ENCODE data around the gene CDK5RAP3.
"Not testable (repeated sequence)": the region's sequence is repeated elsewhere in the genome, so short reads cannot be mapped to it uniquely, and the experiment has no call there.

Gene CDK5RAP3

GRCh38 chr17:47992216-47992615 is 21.3 kb downstream of the CDK5RAP3 start:
- Histone ChIP-seq H3K4me3 (no peak overlapping the region), H3K27ac (no peak overlapping the region)

GRCh38 chr17:47993031-47993564 is 22.2 kb downstream of the CDK5RAP3 start:
- no peak overlapping the region for H3K4me3 ChIP-seq
- H3K27ac ChIP-seq = no peak overlapping the region

GRCh38 chr17:47993964-47994363 is 23.1 kb downstream of the CDK5RAP3 start:
- Histone ChIP-seq H3K27ac (no peak overlapping the region), H3K4me3 (no peak overlapping the region)

- H3K4me3 ChIP-seq = no peak overlapping the region
- H3K27ac ChIP-seq = no peak overlapping the region
Measured at GRCh38 chr17:47994724-47995123, 23.8 kb downstream of the CDK5RAP3 start.

DNA sequence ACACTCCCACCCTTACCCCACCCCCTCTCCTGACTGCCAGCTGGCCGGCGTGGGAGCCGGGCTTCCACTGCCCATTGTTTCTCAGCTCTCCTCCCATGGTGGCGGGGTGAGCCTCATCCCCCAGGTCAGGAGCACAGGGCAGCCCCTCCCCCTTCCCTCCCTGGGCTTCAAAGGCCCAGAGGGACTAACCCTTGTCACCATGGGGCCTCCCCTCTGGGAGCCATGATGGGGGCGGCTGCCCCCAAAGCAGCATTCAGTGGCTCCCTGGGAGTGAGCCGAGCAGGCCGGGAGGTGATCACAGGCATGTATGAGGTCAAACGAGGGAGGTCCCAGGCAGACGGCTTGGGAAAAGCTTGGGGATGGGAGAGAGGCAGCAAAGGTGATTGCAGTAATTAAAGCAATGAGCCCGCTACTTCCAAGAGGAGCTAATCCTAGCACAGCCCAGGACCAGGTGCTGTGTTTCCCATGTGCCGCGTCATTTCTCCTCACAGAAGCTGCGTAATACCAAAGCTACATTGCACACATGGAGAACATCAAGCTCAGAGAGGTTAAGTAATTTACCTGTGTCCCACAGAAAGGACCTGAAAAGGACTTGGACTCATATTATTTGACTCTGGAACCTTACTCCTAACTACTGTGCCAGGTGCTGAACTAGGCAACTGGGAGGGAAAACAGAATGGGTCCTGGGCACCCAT is 24.5 kb downstream of the CDK5RAP3 start:
- Histone ChIP-seq H3K4me3 (no peak overlapping the region), H3K27ac (no peak overlapping the region)

DNA sequence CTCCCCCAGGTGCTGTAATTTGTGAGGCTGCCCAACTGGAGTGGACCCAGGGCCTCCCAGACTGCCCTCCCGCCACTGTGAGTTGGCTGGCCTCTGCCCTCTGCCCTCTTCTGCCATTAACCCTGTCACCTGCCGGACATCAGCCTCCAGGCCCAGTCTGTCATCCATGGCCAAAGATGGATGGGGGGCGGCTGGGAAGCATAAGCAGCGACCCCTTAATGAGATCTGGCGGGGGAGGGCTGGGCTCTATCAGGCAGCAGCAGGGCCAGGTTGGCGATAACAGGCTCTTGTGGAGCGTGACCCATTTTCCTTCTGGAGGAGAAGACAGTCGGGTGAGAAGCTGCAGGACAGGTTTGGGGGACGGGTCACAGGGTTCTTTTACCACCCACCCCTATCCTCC is 25.3 kb downstream of the CDK5RAP3 start:
- Histone ChIP-seq H3K4me3 (no peak overlapping the region), H3K27ac (no peak overlapping the region)

DNA sequence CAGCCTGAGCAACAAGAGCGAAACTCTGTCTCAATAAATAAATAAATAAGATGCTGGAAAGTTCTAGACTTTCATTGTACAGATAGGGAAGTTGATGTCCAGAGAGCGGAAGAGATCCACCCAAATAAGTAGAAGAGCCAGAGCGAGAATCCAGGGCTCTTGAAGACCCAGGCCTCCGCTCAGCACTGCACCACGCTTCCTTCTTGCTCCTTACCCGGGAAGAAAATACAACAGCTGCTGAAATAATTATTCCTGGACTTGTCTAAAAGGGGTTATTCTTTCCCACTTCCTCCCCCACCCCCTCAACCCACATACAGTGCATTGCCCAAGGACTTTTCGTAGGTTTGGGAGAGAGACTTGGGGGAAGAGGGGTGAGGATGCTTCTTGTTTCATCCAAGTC is 26.7 kb downstream of the CDK5RAP3 start:
- no peak overlapping the region for H3K27ac ChIP-seq
- H3K4me3 ChIP-seq = no peak overlapping the region

DNA sequence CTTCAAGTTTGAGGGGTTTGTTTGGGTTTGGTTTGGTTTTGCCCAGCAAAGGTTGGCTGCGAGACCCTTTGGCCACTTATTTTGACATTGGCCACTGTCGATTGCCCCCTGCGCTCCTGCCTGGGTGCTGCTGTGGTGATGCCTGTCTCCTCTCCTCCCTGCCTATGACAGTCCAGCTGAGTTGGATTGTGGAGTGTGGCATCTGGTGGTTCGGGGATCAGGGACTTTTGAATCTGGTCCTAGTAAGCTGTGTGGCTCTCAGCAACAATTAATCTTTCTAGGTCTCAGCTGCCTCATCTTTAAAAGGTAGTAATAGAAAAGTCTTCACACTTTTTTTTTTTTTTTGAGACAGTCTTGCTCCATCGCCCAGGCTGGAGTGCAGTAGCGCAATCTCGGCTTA is 27.1 kb downstream of the CDK5RAP3 start:
- Histone ChIP-seq H3K4me3 (no peak overlapping the region), H3K27ac (no peak overlapping the region)

- Histone ChIP-seq H3K27ac (peak overlapping the region in 1 of 21 experiments; percentile 14), H3K4me3 (no peak overlapping the region)
Measured at GRCh38 chr17:47999582-47999981, 28.7 kb downstream of the CDK5RAP3 start.

DNA sequence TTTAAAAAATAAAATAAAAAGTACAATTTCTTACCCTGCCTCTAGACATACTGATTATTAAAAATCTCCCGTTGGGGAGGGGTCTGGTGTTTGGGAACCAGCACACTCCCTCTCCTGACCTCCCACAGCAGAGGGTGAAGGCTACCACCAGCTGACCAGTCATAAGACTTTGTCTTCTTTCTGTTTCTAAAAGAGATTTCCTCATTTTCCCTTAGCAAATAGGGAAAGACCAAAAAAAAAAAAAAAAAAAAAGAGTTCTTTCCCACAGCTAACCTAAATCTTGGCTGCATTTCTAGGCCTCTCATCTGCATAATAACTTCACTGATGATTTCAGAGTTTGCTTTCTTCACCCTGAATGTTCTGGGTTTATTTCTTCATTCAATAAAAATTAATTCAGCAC is 30.3 kb downstream of the CDK5RAP3 start:
- Histone ChIP-seq H3K27ac (peak overlapping the region in 7 of 21 experiments; percentile 60 to 88 (median 72)), H3K4me3 (no peak overlapping the region)

- peak overlapping the region in 14 of 21 experiments; percentile 9 to 88 (median 72) for H3K27ac ChIP-seq
- H3K4me3 ChIP-seq = not testable (repeated sequence)
Measured at GRCh38 chr17:48001657-48002056, 30.7 kb downstream of the CDK5RAP3 start.

GRCh38 chr17:48002266-48002915 is 31.5 kb downstream of the CDK5RAP3 start:
- peak overlapping the region in 17 of 21 experiments; percentile 9 to 88 (median 70) for H3K27ac ChIP-seq
- no peak overlapping the region for H3K4me3 ChIP-seq

GRCh38 chr17:48002916-48003416 is 32.1 kb downstream of the CDK5RAP3 start:
- H3K4me3 ChIP-seq = no peak overlapping the region
- peak overlapping the region in 16 of 21 experiments; percentile 9 to 88 (median 68) for H3K27ac ChIP-seq

GRCh38 chr17:48003417-48004151 is 32.7 kb downstream of the CDK5RAP3 start:
- peak overlapping the region in 14 of 21 experiments; percentile 16 to 88 (median 70) for H3K27ac ChIP-seq
- H3K4me3 ChIP-seq = no peak overlapping the region

DNA sequence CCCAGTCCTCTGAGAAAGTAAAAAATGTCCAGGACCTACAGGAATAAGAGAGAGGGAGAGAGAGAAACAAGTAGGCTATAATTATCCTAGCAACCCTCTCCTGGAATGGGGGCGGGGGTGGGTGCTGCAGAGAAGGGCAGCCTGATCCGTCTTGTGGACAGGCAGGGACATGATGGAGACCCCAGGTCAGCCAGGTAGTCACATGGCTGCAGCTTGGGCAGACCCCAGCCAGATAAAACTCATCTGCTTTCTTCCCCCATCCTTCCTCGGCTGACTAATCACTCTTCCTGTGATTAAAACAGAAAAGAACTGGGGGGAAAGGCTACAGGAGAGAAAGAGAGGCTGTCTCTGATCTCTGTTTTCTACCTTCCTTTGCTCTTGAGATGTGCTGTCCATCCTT is 34.1 kb downstream of the CDK5RAP3 start:
- Histone ChIP-seq H3K4me3 (no peak overlapping the region), H3K27ac (peak overlapping the region in 2 of 21 experiments; percentile 3 to 52)

GRCh38 chr17:48006936-48007709 is 36.2 kb downstream of the CDK5RAP3 start:
- no peak overlapping the region for H3K4me3 ChIP-seq
- H3K27ac ChIP-seq = no peak overlapping the region

- Histone ChIP-seq H3K27ac (no peak overlapping the region), H3K4me3 (no peak overlapping the region)
Measured at GRCh38 chr17:48010193-48010592, 39.3 kb downstream of the CDK5RAP3 start.

- H3K27ac ChIP-seq = no peak overlapping the region
- peak overlapping the region; percentile 7 to 34 (median 24) for H3K4me3 ChIP-seq
Measured at GRCh38 chr17:48011405-48012150, 40.7 kb downstream of the CDK5RAP3 start.

DNA sequence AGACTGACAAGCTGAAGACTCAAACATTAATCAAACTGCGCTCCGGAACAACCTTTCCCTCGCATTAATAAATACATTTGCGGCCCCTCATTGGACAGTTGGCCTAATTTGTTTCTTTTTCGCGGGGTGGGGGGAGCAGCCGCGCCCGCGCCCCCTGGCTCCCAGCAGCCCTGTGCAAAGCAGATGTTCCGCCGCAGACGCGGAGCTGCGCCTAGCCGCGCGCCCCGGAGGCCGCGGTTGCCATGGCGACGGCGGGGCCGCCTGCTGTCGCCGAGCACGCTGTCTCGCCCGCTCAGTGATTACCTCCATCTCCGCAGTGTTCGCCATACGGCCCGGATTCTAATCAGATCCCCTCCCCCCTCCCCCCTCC is 41.2 kb downstream of the CDK5RAP3 start:
- peak overlapping the region; percentile 7 to 34 (median 24) for H3K4me3 ChIP-seq
- no peak overlapping the region for H3K27ac ChIP-seq
